Natural killer cell (primary cell): ENCODE results near the gene NFASC. TPM values are rescaled to one million over a fixed set of nuclear protein-coding genes. Genes with fewer than 3 reads are reported as not detected.

Experiments used
- ATAC-seq, 3 donors: fragments of 150-1000 bp in 2 of 3; fragments of 200-7000 bp in 1 of 3; cut with Tn5 transposase; 1 replicate in 1 of 3; 2 replicates in 2 of 3; pipeline ENCODE4 v1.10.0; 2021; ENCODE audit warnings: mild to moderate bottlenecking in 2 of 3, moderate library complexity in 2 of 3
- DNase-seq, 2 donors: peaks; one replicate each; pipeline versions ENCODE4 v3.0.0 to v3.0.0-alpha.2; 2013 to 2021; ENCODE audit warnings: mixed read lengths in 1 of 2
- H3K27ac ChIP-seq: one replicate; pipeline ENCODE4 v1.5.1; 2013; ENCODE audit warnings: mild to moderate bottlenecking, low read length
- H3K27me3 ChIP-seq: one replicate; pipeline ENCODE4 v1.6.1; 2013; ENCODE audit warnings: low read length; ENCODE audit not compliant: control insufficient read depth, insufficient read depth
- H3K36me3 ChIP-seq: one replicate; pipeline ENCODE4 v1.6.1; 2013; ENCODE audit warnings: low read length; ENCODE audit not compliant: control insufficient read depth, insufficient read depth
- H3K4me1 ChIP-seq: one replicate; pipeline ENCODE4 v1.6.1; 2013; ENCODE audit warnings: low read length; ENCODE audit not compliant: control insufficient read depth, insufficient read depth
- H3K4me3 ChIP-seq: one replicate; pipeline ENCODE4 v1.5.1; 2013; ENCODE audit warnings: low read length
- H3K9me3 ChIP-seq: one replicate; pipeline ENCODE4 v1.6.1; 2013; ENCODE audit warnings: low read length; ENCODE audit not compliant: control insufficient read depth, insufficient read depth
- H3K27ac Mint-ChIP-seq, 2 donors: one replicate each; pipeline ENCODE4 v1.8.0; 2022; ENCODE audit warnings: mild to moderate bottlenecking in 2 of 2, mixed read lengths in 2 of 2, moderate library complexity in 1 of 2
- H3K27me3 Mint-ChIP-seq, 2 donors: one replicate each; pipeline ENCODE4 v1.8.0; 2022; ENCODE audit warnings: low read depth in 2 of 2, mixed read lengths in 2 of 2
- H3K36me3 Mint-ChIP-seq: one replicate; pipeline ENCODE4 v1.8.0; 2022; ENCODE audit warnings: mixed read lengths
- H3K4me1 Mint-ChIP-seq, 2 donors: one replicate each; pipeline ENCODE4 v1.8.0; 2022; ENCODE audit warnings: mixed read lengths in 2 of 2
- H3K4me3 Mint-ChIP-seq: one replicate; pipeline ENCODE4 v1.8.0; 2022; ENCODE audit warnings: mild to moderate bottlenecking, moderate library complexity, mixed read lengths
- H3K9me3 Mint-ChIP-seq, 2 donors: one replicate each; pipeline ENCODE4 v1.8.0; 2022; ENCODE audit warnings: mixed read lengths in 2 of 2
- CTCF ChIP-seq: fragments of 200-600 bp; IDR thresholded peaks from one replicate; pipeline ENCODE4 v1.8.0; 2022; ENCODE audit warnings: antibody characterized with exemption
- WGBS: methylation state at CpG from one replicate; pipeline ENCODE4 v1.1.7; 2013; ENCODE audit warnings: missing lambda C conversion rate; ENCODE audit not compliant: insufficient coverage; 5-methylcytosine and 5-hydroxymethylcytosine counted together
- intact Hi-C: fragments of 100-400 bp; cut with micrococcal nuclease; formaldehyde crosslinking; loops from one replicate; pipeline ENCODE4 v1.14.2; 2022
- total RNA-seq, 4 donors: library from RNA; stranded (reverse); fragments of 120-200 nt in 1 of 4; gene quantifications; one replicate each; pipeline versions ENCODE4 v1.2.3 to v1.2.4, GENCODE V29; 2013 to 2022

NFASC gene
- total RNA-seq, 3 donors from 2014 or later (not counting 1 experiment from before 2014, with no cell fraction given): 0.09 to 0.27 TPM; not detected in 1

GRCh38 chr1:204968951-204969350, 98.3 kb downstream of the NFASC start:
- DNase-seq (no peak), ATAC-seq (no peak)
- H3K9me3 ChIP-seq: no peaks in the 10 kb centered on the region
- H3K36me3 Mint-ChIP-seq: no peaks in the 10 kb centered on the region
- H3K9me3 Mint-ChIP-seq: no peaks in the 10 kb centered on the region
- H3K4me1 Mint-ChIP-seq: no peaks in the 10 kb centered on the region
- no peak overlapping the region for H3K4me3 Mint-ChIP-seq
- 85% methylated on average over 16 of the region's 16 CpGs for WGBS
- TF ChIP-seq CTCF: no peak
- no peaks in the 10 kb centered on the region for H3K4me1 ChIP-seq
- H3K27ac Mint-ChIP-seq: no peak overlapping the region
- no peak overlapping the region for H3K27ac ChIP-seq
- H3K27me3 ChIP-seq: no peaks in the 10 kb centered on the region
- H3K4me3 ChIP-seq: no peak overlapping the region
- no peaks in the 10 kb centered on the region for H3K36me3 ChIP-seq
- intact Hi-C loops: no loop called here
- peaks cover 16 to 41% of the 10 kb centered on the region in 2 donors for H3K27me3 Mint-ChIP-seq

DNA sequence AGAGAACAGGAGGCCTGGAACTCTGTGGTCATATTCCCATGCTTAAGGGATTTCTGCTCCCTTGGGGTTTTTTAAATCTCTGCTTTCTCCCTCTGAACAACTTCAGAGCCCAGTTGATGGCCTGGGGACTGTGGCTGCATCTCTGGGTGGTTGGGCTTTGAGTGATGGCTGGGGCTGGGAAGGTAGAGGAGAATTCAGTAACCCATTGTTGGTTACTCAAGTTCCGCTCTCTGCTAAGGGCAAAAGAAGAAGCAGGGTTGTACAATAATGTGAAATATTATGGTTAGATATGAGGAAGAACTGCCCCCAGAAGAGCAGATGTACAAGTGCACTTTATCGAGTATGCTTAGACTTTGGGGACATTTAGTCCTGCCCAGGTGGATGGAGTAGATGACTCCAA, 100.3 kb downstream of the NFASC start:
- no peaks in the 10 kb centered on the region for H3K27me3 ChIP-seq
- no peaks in the 10 kb centered on the region for H3K4me1 ChIP-seq
- no peaks in the 10 kb centered on the region for H3K9me3 ChIP-seq
- no peaks in the 10 kb centered on the region for H3K4me1 Mint-ChIP-seq
- intact Hi-C loops: loop anchor here (10.0 kb wide), 1 partner anchor 94 kb away; no protein-coding TSS in a partner anchor
- H3K36me3 Mint-ChIP-seq: no peaks in the 10 kb centered on the region
- no peak for TF ChIP-seq CTCF
- H3K27ac Mint-ChIP-seq: no peak overlapping the region
- 85% methylated on average over 2 of the region's 2 CpGs for WGBS
- H3K4me3 ChIP-seq: no peak overlapping the region
- H3K36me3 ChIP-seq: no peaks in the 10 kb centered on the region
- H3K27ac ChIP-seq: no peak overlapping the region
- ATAC-seq (no peak), DNase-seq (no peak)
- H3K4me3 Mint-ChIP-seq: no peak overlapping the region
- no peaks in the 10 kb centered on the region for H3K9me3 Mint-ChIP-seq
- H3K27me3 Mint-ChIP-seq: peaks cover 12 to 30% of the 10 kb centered on the region in 2 donors

DNA sequence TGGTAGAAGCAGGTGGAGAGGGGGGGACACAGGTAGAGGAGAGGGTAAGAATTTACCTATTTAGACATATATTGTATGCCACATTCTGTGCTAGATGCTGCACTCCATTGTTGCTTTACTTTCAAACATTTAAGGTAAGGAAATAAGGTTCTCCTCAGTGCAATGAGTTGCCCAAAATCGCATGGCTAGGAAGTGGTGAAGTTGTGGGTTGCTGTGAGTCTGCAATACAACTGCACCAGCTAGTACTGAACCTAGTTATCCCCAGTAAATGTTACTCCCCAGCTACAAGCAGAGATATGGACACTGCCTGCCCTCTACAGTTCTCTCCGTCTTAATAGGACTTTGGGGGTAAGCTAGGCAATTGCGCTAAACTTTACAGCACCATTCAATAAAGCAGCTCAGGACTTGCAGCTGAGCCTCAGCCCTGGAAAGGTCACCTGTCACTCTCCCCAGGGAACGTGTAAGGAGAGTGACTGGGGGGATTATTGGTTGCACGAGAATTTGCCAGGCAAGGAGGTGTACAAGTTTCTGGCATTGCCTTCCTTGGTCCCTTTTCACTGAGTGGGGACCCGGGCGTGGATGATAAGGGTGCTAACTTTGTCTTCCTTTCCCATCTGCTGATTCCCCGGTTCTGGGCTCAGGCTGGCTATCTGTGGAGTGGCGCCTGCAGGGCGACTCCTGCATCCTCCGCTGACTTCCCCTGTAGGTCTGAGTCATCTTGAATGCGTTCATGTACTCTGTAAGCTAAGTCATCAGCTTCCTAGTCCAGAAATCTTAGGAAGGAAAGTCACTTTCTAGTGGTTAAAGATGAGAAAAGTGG, 101.1 kb downstream of the NFASC start:
- DNase-seq: no peak
- Histone ChIP-seq H3K27ac (no peak overlapping the region), H3K27me3 (no peaks in the 10 kb centered on the region), H3K36me3 (no peaks in the 10 kb centered on the region), H3K9me3 (no peaks in the 10 kb centered on the region), H3K4me1 (no peaks in the 10 kb centered on the region), H3K4me3 (no peak overlapping the region)
- Mint-ChIP-seq H3K27me3 (peaks cover 12 to 23% of the 10 kb centered on the region in 2 donors), H3K4me1 (no peaks in the 10 kb centered on the region), H3K9me3 (no peaks in the 10 kb centered on the region), H3K36me3 (no peaks in the 10 kb centered on the region), H3K27ac (no peak overlapping the region), H3K4me3 (no peak overlapping the region)
- ATAC-seq: no peak
- TF ChIP-seq CTCF: no peak
- 22% methylated on average over 12 of the region's 12 CpGs for WGBS
- intact Hi-C loops: loop anchor here (10.0 kb wide), 1 partner anchor 93 kb away; no protein-coding TSS in a partner anchor
